ENCODE data around the gene CIAPIN1. TPM values are rescaled to one million over a fixed set of nuclear protein-coding genes. Genes with fewer than 3 reads are reported as not detected.

Gene CIAPIN1
- total and polyA plus RNA-seq, 2 of the 4 experiments (the other 2 are of a cell fraction): 41.6 to 47.7 TPM

DNA sequence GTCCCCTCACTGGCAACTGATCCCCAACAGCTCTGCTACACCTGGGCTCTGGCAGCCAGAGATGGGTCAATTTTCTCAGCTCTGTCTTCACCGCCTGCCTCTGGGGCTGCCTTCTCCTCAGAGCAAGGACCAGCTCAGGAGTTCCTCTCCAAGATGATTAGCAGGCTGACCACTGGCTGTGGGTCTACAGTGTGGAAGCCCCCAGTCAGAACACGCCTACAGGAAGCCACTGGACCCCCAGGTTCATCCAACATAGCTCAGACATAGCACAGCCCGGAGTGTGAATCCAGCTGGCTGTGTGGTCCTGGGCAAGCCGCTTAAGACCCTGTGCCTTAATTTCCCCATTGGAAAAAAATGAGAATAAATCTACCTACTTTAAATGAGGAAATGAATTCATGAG lies 34.2 kb upstream of the CIAPIN1 start:
- H4K91ac ChIP-seq (ENCODE audit: insufficient read depth, low read depth, low read length): no peak overlapping the region
- no peak overlapping the region for H3K18ac ChIP-seq (ENCODE audit: low read depth, low read length)
- no peak overlapping the region for H2BK5ac ChIP-seq (ENCODE audit: low read depth, low read length, poor library complexity, severe bottlenecking)
- H2BK15ac ChIP-seq (ENCODE audit: low read depth, low read length): no peak overlapping the region
- 70% methylated on average over 2 of the region's 4 CpGs; no CpG with 5 or more reads in 1 of the 2 experiments for WGBS, 2 experiments (ENCODE audit: extremely low coverage in 2 of 2, insufficient read length in 1 of 2)
- H2AK9ac ChIP-seq (replicated peaks; ENCODE audit: low read depth, low read length, poor library complexity): no peak overlapping the region
- no peak overlapping the region for H2BK120ac ChIP-seq (ENCODE audit: low read depth, low read length)
- no peak overlapping the region for H3K23ac ChIP-seq (ENCODE audit: low read depth, low read length)
- no peaks in the 10 kb centered on the region for H3K27me3 ChIP-seq (ENCODE audit: control insufficient read depth, insufficient read depth, low read length)
- no peak overlapping the region for H4K8ac ChIP-seq (ENCODE audit: low read depth in 2 of 2, low read length in 2 of 2)
- no peak overlapping the region for H3K4ac ChIP-seq (ENCODE audit: low read depth, low read length)
- H3K4me3 ChIP-seq (ENCODE audit: insufficient read depth, low read depth, low read length): no peak overlapping the region
- ChIA-PET POLR2A (ENCODE audit: unreplicated experiment) (no interaction called here), CTCF (interaction anchor here (1.0 kb wide), 1 partner anchor 38 kb away, joined by 3 read pairs; no protein-coding TSS in a partner anchor)
- in situ Hi-C loops (cut with MboI; ENCODE audit: low sequenced_read_pairs): no loop called here
- H3K27ac ChIP-seq (ENCODE audit: insufficient read depth, low read length): no peak overlapping the region
- H3K56ac ChIP-seq (ENCODE audit: extremely low read depth, insufficient read depth, low read length): no peak overlapping the region
- dilution Hi-C loops (cut with HindIII; ENCODE audit: low sequenced_read_pairs, unreplicated experiment): no loop called here
- no peak for DNase-seq
- H2AFZ ChIP-seq (replicated peaks; ENCODE audit: low read length, poor library complexity): no peak overlapping the region
- no peaks in the 10 kb centered on the region for H3K9me3 ChIP-seq (ENCODE audit: control insufficient read depth, insufficient read depth, low read length)
- H4K5ac ChIP-seq (ENCODE audit: low read depth, low read length): no peak overlapping the region
- no peak for TF ChIP-seq POLR2A (IDR thresholded peaks at IDR 0.05; ENCODE audit: low read depth, low read length)
- no peak for TF ChIP-seq CHD1 (IDR thresholded peaks at IDR 0.05; ENCODE audit: low read depth, low read length)
- TF ChIP-seq, protein P1, sequence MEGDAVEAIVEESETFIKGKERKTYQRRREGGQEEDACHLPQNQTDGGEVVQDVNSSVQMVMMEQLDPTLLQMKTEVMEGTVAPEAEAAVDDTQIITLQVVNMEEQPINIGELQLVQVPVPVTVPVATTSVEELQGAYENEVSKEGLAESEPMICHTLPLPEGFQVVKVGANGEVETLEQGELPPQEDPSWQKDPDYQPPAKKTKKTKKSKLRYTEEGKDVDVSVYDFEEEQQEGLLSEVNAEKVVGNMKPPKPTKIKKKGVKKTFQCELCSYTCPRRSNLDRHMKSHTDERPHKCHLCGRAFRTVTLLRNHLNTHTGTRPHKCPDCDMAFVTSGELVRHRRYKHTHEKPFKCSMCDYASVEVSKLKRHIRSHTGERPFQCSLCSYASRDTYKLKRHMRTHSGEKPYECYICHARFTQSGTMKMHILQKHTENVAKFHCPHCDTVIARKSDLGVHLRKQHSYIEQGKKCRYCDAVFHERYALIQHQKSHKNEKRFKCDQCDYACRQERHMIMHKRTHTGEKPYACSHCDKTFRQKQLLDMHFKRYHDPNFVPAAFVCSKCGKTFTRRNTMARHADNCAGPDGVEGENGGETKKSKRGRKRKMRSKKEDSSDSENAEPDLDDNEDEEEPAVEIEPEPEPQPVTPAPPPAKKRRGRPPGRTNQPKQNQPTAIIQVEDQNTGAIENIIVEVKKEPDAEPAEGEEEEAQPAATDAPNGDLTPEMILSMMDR (conservative IDR thresholded peaks at IDR 0.05; ENCODE audit: low read depth, low read length): no peak
- TF ChIP-seq MAZ (IDR thresholded peaks at IDR 0.05; ENCODE audit: borderline replicate concordance, low read depth, low read length): no peak
- no peak for TF ChIP-seq MAFK (IDR thresholded peaks at IDR 0.05; ENCODE audit: low read depth, low read length)
- H3K79me1 ChIP-seq (ENCODE audit: low read depth in 1 of 2, low read length in 2 of 2): peaks cover 5 to 21% of the 10 kb centered on the region in 2 experiments
- no peak overlapping the region for H3K4me2 ChIP-seq (ENCODE audit: low read depth, low read length)
- peaks cover 12% of the 10 kb centered on the region for H3K4me1 ChIP-seq (ENCODE audit: control insufficient read depth, insufficient read depth, low read length)
- H3K36me3 ChIP-seq (ENCODE audit: control insufficient read depth, insufficient read depth, low read length): no peaks in the 10 kb centered on the region
- H3K9ac ChIP-seq (ENCODE audit: low read depth, low read length): no peak overlapping the region
- ATAC-seq (ENCODE audit: low read depth): no peak
- H3K14ac ChIP-seq (replicated peaks; ENCODE audit: low read depth, low read length): no peak overlapping the region
- H2BK20ac ChIP-seq (ENCODE audit: low read depth, low read length): no peak overlapping the region
- no peaks in the 10 kb centered on the region; the same call in 1 of the 2 replicates for H3K9me1 ChIP-seq (ENCODE audit: insufficient read depth, low read length)
- intact Hi-C loops (cut with micrococcal nuclease): no loop called here
- no peaks in the 10 kb centered on the region; the same call in 1 of the 2 replicates for H4K20me1 ChIP-seq (ENCODE audit: insufficient read depth, low read length)
- H2AK5ac ChIP-seq (ENCODE audit: low read depth, low read length): no peak overlapping the region
- BruUV-seq (replicated peaks): no TSS peak
